OCI-LY7 (cell line): ENCODE data around the gene DNAJC1.

Source experiments
- CTCF ChIP-seq: fragments of 200-600 bp; sonication (generic); conservative IDR thresholded peaks from 2 replicates; pipeline ENCODE4 v1.5.1; 2014; ENCODE audit warnings: mild to moderate bottlenecking, antibody characterized with exemption, low read length, moderate library complexity, mixed read lengths
- EZH2phosphoT487 ChIP-seq: fragments of 200-600 bp; sonication (generic); IDR thresholded peaks from 2 replicates; pipeline ENCODE4 v1.6.1; 2018; ENCODE audit warnings: low read depth, borderline replicate concordance, mild to moderate bottlenecking, mixed run types, antibody characterized with exemption, low read length, moderate library complexity, mixed read lengths

GRCh38 chr10:21888959-21889358 lies 114.6 kb downstream of the DNAJC1 start:
- TF ChIP-seq CTCF = no peak
- TF ChIP-seq EZH2phosphoT487 = no peak
